Dedifferentiated amniotic fluid mesenchymal stem cell (primary cell): ENCODE data around the gene DBNL.
A peak's percentile ranks its signal among the peaks of the same experiment; 100 is the strongest.

Experiments
- DNase-seq: peaks from one replicate; pipeline ENCODE4 v3.0.0-alpha.2; 2016; ENCODE audit errors: extremely low spot score

Gene DBNL

GRCh38 chr7:44099669-44100068, 55.2 kb downstream of the DBNL start:
- no peak for DNase-seq

GRCh38 chr7:44100458-44101302, 56.2 kb downstream of the DBNL start:
- DNase-seq, result peak; percentile 55

- DNase-seq, result no peak
Measured at GRCh38 chr7:44101303-44101965, 56.9 kb downstream of the DBNL start.

- peak; percentile 60 for DNase-seq
Measured at GRCh38 chr7:44101966-44102845, 57.7 kb downstream of the DBNL start.

GRCh38 chr7:44102846-44103565, 58.5 kb downstream of the DBNL start:
- no peak for DNase-seq

GRCh38 chr7:44103566-44103922, 59.0 kb downstream of the DBNL start:
- no peak for DNase-seq

- no peak for DNase-seq
Measured at GRCh38 chr7:44103923-44104859, 59.7 kb downstream of the DBNL start, which contains the start of gene AEBP1. Gene AEBP1 (plus strand): TSS chr7:44104345. CDS start chr7:44104666, 321 bp downstream.

GRCh38 chr7:44104860-44105771, 60.6 kb downstream of the DBNL start:
- peak; percentile 30 for DNase-seq

GRCh38 chr7:44105832-44106231, 61.3 kb downstream of the DBNL start:
- no peak for DNase-seq

- no peak for DNase-seq
Measured at GRCh38 chr7:44106311-44107065, 62.0 kb downstream of the DBNL start.

- no peak for DNase-seq
Measured at GRCh38 chr7:44107116-44107960, 62.8 kb downstream of the DBNL start.

GRCh38 chr7:44107961-44108767, 63.7 kb downstream of the DBNL start:
- no peak for DNase-seq

- DNase-seq, result no peak
Measured at GRCh38 chr7:44108768-44109750, 64.6 kb downstream of the DBNL start.

GRCh38 chr7:44109991-44110390, 65.5 kb downstream of the DBNL start:
- no peak for DNase-seq
